ENCODE measurements around the gene MX1. TPM values are rescaled to one million over a fixed set of nuclear protein-coding genes. Genes with fewer than 3 reads are reported as not detected.
A peak's percentile ranks its signal among the peaks of the same experiment; 100 is the strongest.

MX1 gene
- total RNA-seq, 1 donor from 2014 or later: 82.5 TPM

DNA sequence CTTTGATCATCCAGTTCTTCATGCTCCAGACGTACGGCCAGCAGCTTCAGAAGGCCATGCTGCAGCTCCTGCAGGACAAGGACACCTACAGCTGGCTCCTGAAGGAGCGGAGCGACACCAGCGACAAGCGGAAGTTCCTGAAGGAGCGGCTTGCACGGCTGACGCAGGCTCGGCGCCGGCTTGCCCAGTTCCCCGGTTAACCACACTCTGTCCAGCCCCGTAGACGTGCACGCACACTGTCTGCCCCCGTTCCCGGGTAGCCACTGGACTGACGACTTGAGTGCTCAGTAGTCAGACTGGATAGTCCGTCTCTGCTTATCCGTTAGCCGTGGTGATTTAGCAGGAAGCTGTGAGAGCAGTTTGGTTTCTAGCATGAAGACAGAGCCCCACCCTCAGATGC, 32.5 kb downstream of the MX1 start:
- intact Hi-C loops (cut with DNase I): no loop called here
- no peak overlapping the region for H3K4me3 ChIP-seq
- DNase-seq (ENCODE audit: low spot score in 2 of 2): peak in 1 of 2 donors; percentile 50
- TF ChIP-seq, protein P1, sequence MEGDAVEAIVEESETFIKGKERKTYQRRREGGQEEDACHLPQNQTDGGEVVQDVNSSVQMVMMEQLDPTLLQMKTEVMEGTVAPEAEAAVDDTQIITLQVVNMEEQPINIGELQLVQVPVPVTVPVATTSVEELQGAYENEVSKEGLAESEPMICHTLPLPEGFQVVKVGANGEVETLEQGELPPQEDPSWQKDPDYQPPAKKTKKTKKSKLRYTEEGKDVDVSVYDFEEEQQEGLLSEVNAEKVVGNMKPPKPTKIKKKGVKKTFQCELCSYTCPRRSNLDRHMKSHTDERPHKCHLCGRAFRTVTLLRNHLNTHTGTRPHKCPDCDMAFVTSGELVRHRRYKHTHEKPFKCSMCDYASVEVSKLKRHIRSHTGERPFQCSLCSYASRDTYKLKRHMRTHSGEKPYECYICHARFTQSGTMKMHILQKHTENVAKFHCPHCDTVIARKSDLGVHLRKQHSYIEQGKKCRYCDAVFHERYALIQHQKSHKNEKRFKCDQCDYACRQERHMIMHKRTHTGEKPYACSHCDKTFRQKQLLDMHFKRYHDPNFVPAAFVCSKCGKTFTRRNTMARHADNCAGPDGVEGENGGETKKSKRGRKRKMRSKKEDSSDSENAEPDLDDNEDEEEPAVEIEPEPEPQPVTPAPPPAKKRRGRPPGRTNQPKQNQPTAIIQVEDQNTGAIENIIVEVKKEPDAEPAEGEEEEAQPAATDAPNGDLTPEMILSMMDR (IDR thresholded peaks at IDR 0.05): no peak
- no peaks in the 10 kb centered on the region for H3K27me3 ChIP-seq
- no peak overlapping the region for H3K27ac ChIP-seq
- no peaks in the 10 kb centered on the region for H3K4me1 ChIP-seq
- H3K9me3 ChIP-seq: no peaks in the 10 kb centered on the region
- peaks cover 21 to 43% of the 10 kb centered on the region in 2 donors for H3K36me3 ChIP-seq

DNA sequence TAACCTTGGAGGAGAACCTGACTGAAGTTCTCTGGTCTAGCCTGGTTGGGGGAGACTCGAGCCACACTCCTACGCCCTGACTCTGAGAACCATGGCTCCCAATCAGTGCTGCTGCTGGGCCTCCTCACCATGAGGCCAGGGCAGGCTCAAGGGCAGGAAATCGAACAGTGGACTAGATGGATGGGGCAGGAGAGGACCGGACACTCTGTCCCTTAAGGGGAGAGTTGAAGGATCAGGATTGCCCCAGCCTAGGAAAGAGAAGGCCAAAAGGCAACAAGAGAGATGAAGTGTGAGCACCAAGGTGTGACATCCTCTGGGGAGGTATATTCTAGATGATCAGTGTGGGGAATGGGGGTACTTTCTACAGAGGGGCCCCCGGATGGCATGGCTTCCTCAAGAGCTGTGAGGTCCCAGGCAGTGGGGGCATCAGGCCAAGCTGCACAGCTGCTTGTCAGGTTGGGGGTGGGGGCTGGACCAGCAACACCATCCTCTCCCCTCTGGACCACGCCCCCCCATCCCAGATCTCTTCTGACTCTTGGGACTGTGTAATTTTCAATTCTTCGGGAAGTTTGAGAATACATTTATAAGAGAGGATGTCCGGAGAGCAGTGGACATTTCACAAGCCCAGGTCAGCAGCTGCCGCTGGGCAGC, 34.0 kb downstream of the MX1 start:
- Histone ChIP-seq H3K9me3 (no peaks in the 10 kb centered on the region), H3K36me3 (peaks cover 15 to 36% of the 10 kb centered on the region in 2 donors), H3K4me1 (no peaks in the 10 kb centered on the region), H3K4me3 (no peak overlapping the region), H3K27ac (no peak overlapping the region), H3K27me3 (no peaks in the 10 kb centered on the region)
- DNase-seq (ENCODE audit: low spot score in 2 of 2): peak in 1 of 2 donors; percentile 44
- intact Hi-C loops (cut with DNase I): loop anchor here (1.0 to 2.0 kb wide), 2 partner anchors 177 to 337 kb away; no protein-coding TSS in a partner anchor
- TF ChIP-seq, protein P1 (IDR thresholded peaks at IDR 0.05): no peak

DNA sequence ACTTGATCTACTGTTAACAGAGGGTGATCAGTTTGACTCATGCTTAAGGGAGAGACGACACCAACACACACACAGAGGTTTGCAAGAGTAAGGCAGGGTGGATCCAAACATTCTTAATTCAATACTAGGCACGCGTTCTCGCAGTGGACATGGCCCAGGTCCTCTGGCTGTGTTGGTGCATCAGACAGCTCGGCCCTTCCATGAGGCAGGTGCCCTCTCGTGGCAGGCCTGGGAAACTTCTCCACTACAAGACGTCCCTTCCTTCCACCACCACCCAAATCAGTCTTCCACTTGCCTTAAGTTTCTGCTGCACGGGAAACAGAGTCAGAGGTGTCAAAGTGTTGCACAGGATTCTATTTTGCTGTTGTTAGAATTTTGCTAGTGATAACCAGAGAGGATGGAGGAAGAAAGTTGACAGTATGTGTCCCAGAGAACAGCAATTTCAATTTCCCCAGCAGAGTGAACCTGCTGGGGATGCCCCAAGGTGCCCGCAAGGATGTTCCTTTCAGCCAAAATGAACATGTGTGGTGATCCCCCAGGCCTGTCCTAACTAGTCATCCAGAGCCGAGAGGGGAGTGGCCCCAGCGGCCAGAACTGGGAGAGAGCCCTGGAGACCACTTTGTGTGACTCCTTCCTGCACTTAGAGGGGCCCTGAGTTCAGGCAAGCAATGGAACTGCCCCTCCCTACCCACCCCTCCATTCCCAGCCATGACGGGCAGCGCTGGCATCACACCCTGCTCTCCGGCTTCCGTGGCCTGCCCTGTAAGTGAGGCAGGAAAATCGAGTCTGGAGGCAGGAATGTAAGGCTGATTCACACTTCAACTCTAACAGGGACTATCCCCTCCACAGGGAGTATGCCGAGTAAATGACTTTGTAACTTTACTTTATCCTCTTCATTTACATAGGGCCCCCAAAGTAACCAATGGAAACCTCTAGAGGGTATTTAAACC, 34.8 kb downstream of the MX1 start:
- no peaks in the 10 kb centered on the region for H3K27me3 ChIP-seq
- DNase-seq (ENCODE audit: low spot score in 2 of 2): peak; percentile 26 to 83
- peaks cover 11 to 28% of the 10 kb centered on the region in 2 donors for H3K36me3 ChIP-seq
- H3K27ac ChIP-seq: no peak overlapping the region
- TF ChIP-seq, protein P1 (IDR thresholded peaks at IDR 0.05): peak; percentile 63 to 78 (median 75)
- no peaks in the 10 kb centered on the region for H3K9me3 ChIP-seq
- no peaks in the 10 kb centered on the region for H3K4me1 ChIP-seq
- no peak overlapping the region for H3K4me3 ChIP-seq
- intact Hi-C loops (cut with DNase I): loop anchor here (1.0 to 2.0 kb wide), 2 partner anchors 178 to 338 kb away; no protein-coding TSS in a partner anchor

DNA sequence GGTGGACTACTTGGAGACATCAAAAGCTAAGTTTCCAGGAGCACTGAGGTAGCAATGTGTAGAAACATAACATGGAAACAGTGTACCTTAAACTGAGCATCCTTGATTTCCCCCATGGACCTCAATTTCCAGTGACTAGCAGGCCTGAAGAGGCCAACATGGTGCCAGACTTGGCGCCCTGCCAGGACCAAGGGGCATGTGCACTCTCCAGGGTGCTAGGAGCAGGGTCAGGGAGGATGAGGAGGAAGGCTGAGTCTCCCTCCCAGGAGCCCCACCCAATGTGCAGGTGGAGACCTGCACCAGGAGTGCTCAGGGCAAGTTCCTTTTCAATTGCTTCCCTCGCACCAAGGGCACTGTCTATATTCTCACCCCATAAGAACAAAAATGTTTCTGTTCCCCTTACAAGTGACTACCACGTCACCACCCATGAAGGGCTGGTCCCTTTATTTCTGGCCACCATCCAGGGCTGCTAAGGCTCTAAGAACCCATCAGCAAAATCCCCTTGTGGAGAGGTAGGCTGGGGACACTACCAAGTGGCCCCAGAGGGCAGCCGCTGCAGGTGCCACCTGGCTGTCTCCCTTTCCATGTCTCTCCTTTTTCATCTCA, 39.2 kb downstream of the MX1 start:
- intact Hi-C loops (cut with DNase I): no loop called here

More for the DNA sequence above, 39.2 kb downstream of the MX1 start:
- DNase-seq (ENCODE audit: low spot score in 2 of 2): no peak
- TF ChIP-seq, protein P1 (IDR thresholded peaks at IDR 0.05): no peak
- H3K9me3 ChIP-seq: no peaks in the 10 kb centered on the region
- H3K27ac ChIP-seq: no peak overlapping the region
- no peak overlapping the region for H3K4me3 ChIP-seq
- H3K27me3 ChIP-seq: no peaks in the 10 kb centered on the region
- no peaks in the 10 kb centered on the region for H3K36me3 ChIP-seq
- no peaks in the 10 kb centered on the region for H3K4me1 ChIP-seq

Data from ascending aorta (tissue), 2 donors.